Ovary (tissue), 3 donors: Measurements from ENCODE around the gene RFX3.

Experiments used
- CTCF ChIP-seq, 3 donors: fragments of 450-650 bp in 2 of 3; fragments of 200-600 bp in 1 of 3; IDR thresholded peaks; one replicate each; pipeline versions ENCODE4 v1.5.1 to v1.8.0; 2016 to 2022; ENCODE audit warnings: antibody characterized with exemption in 3 of 3, mild to moderate bottlenecking in 1 of 3
- EP300 ChIP-seq: sonication (generic); formaldehyde crosslinking; IDR thresholded peaks from one replicate; pipeline ENCODE4 v1.6.1; 2017; ENCODE audit warnings: antibody characterized with exemption
- POLR2A ChIP-seq: fragments of 450-650 bp; IDR thresholded peaks from one replicate; pipeline ENCODE4 v1.6.1; 2017; ENCODE audit warnings: antibody characterized with exemption, mild to moderate bottlenecking, moderate library complexity
- donor health status: DM: no; HTN: no; CAD: no.

- TF ChIP-seq CTCF (IDR thresholded peaks at IDR 0.05) (no peak), EP300 (no peak), POLR2A (no peak)
These were observed 320.2 kb downstream of the RFX3 start for GRCh38 chr9:3205421-3206095.
